CD4-positive, alpha-beta T cell (primary cell): ENCODE data around the gene HOXD1. TPM values are rescaled to one million over a fixed set of nuclear protein-coding genes. Genes with fewer than 3 reads are reported as not detected.

Source experiments
- ATAC-seq: fragments of 200-7000 bp; cut with Tn5 transposase; one replicate; pipeline ENCODE4 v1.10.0; 2022; ENCODE audit warnings: mild to moderate bottlenecking; ENCODE audit not compliant: poor library complexity
- CTCF ChIA-PET: fragments of 350-600 bp; sonication (Branson Sonifier 250); formaldehyde crosslinking; loops from one replicate; lab custom pipeline; 2021; ENCODE audit warnings: antibody characterized with exemption, inconsistent platforms; lab: Charles Lee
- POLR2A ChIA-PET: fragments of 350-600 bp; sonication (Branson Sonifier 250); formaldehyde crosslinking; loops from one replicate; lab custom pipeline; 2021; ENCODE audit warnings: antibody characterized with exemption, inconsistent platforms; lab: Charles Lee
- DNase-seq, 14 experiments: peaks; one replicate each; pipeline ENCODE4 v3.0.0-alpha.2; 2013 to 2020; ENCODE audit warnings: mixed read lengths in 2 of 14
- H3K27ac ChIP-seq, 2 donors: one replicate each; pipeline versions ENCODE4 v1.5.1 to v1.7.0; 2013; ENCODE audit warnings: low read length in 2 of 2, low read depth in 1 of 2, mild to moderate bottlenecking in 1 of 2
- H3K27me3 ChIP-seq, 2 experiments: 1 replicate in 1 of 2; 2 replicates in 1 of 2; pipeline versions ENCODE4 v1.6.1 to v1.7.0; 2013; ENCODE audit warnings: low read length in 2 of 2, control low read depth in 1 of 2, mild to moderate bottlenecking in 1 of 2, moderate library complexity in 1 of 2; ENCODE audit not compliant: insufficient read depth in 2 of 2, control insufficient read depth in 1 of 2
- H3K36me3 ChIP-seq: one replicate; pipeline ENCODE4 v1.6.1; 2013; ENCODE audit warnings: low read length, control low read depth; ENCODE audit not compliant: insufficient read depth
- H3K4me1 ChIP-seq: one replicate; pipeline ENCODE4 v1.6.1; 2013; ENCODE audit warnings: low read length, control low read depth; ENCODE audit not compliant: insufficient read depth
- H3K4me3 ChIP-seq: one replicate; pipeline ENCODE4 v1.5.1; 2013; ENCODE audit warnings: mild to moderate bottlenecking, low read length, moderate library complexity
- H3K9me3 ChIP-seq, 2 experiments: 1 replicate in 1 of 2; 2 replicates in 1 of 2; pipeline versions ENCODE4 v1.6.1 to v1.7.0; 2013; ENCODE audit warnings: low read length in 2 of 2, mild to moderate bottlenecking in 2 of 2, control low read depth in 1 of 2, moderate library complexity in 1 of 2; ENCODE audit not compliant: control insufficient read depth in 1 of 2, insufficient read depth in 1 of 2
- H3K27ac Mint-ChIP-seq: one replicate; pipeline ENCODE4 v1.8.0; 2020; ENCODE audit warnings: mixed read lengths
- H3K27me3 Mint-ChIP-seq: one replicate; pipeline ENCODE4 v1.8.0; 2021; ENCODE audit warnings: mixed read lengths
- H3K36me3 Mint-ChIP-seq: one replicate; pipeline ENCODE4 v1.8.0; 2021; ENCODE audit warnings: low read depth, mixed read lengths
- H3K4me1 Mint-ChIP-seq: one replicate; pipeline ENCODE4 v1.8.0; 2021; ENCODE audit warnings: low read depth, mixed read lengths
- H3K4me3 Mint-ChIP-seq: one replicate; pipeline ENCODE4 v1.8.0; 2020; ENCODE audit warnings: mild to moderate bottlenecking, mixed read lengths
- H3K9me3 Mint-ChIP-seq: one replicate; pipeline ENCODE4 v1.8.0; 2020; ENCODE audit warnings: mixed read lengths
- CTCF ChIP-seq: fragments of 200-600 bp; IDR thresholded peaks from one replicate; pipeline ENCODE4 v1.8.0; 2022; ENCODE audit warnings: antibody characterized with exemption, mild to moderate bottlenecking
- intact Hi-C, 2 experiments: fragments of 100-400 bp; cut with DNase I in 1 of 2; cut with micrococcal nuclease in 1 of 2; formaldehyde crosslinking; loops; one replicate each; pipeline versions ENCODE4 v1.15.1 to v1.9.0; 2023 to 2025; cut with DNase I, micrococcal nuclease
- total RNA-seq, 174 experiments: library from RNA in 2 of 174; stranded (reverse) in 2 of 174; gene quantifications; one replicate each; pipeline ENCODE4 v1.2.3 and lab custom pipeline; 2021 to 2026

HOXD1 gene
- total RNA-seq, 2 experiments from 2014 or later: not detected

- no peak overlapping the region for H3K4me3 Mint-ChIP-seq
- intact Hi-C loops: no loop called here
- POLR2A ChIA-PET: no interaction called here
Observed at GRCh38 chr2:176186024-176186423, 2.4 kb upstream of the HOXD1 start.

GRCh38 chr2:176187200-176187898 is 1.1 kb upstream of the HOXD1 start:
- Mint-ChIP-seq H3K36me3 (no peaks in the 10 kb centered on the region), H3K9me3 (no peaks in the 10 kb centered on the region), H3K27me3 (peaks cover 90% of the 10 kb centered on the region), H3K4me1 (peaks cover 24% of the 10 kb centered on the region), H3K4me3 (peak overlapping the region; percentile 91), H3K27ac (no peak overlapping the region)
- no peaks in the 10 kb centered on the region for H3K36me3 ChIP-seq
- ChIA-PET POLR2A (interaction anchor here (0.8 to 1.1 kb wide), 2 partner anchors 11 to 55 kb away, joined by 3 to 6 read pairs; no protein-coding TSS in a partner anchor), CTCF (no interaction called here)
- no peak overlapping the region for H3K27ac ChIP-seq
- no peak for TF ChIP-seq CTCF
- DNase-seq (no peak), ATAC-seq (no peak)
- H3K27me3 ChIP-seq: peaks cover 52 to 90% of the 10 kb centered on the region in 2 experiments
- intact Hi-C loops: no loop called here
- peaks cover 24% of the 10 kb centered on the region for H3K4me1 ChIP-seq
- H3K4me3 ChIP-seq: peak overlapping the region; percentile 50
- peaks cover 0 to 7% of the 10 kb centered on the region in 2 experiments for H3K9me3 ChIP-seq

More at GRCh38 chr2:176186024-176186423, 2.4 kb upstream of the HOXD1 start:
- Histone ChIP-seq H3K9me3 (peaks cover 0 to 7% of the 10 kb centered on the region in 2 experiments), H3K27me3 (peaks cover 51 to 88% of the 10 kb centered on the region in 2 experiments), H3K36me3 (no peaks in the 10 kb centered on the region), H3K27ac (no peak overlapping the region), H3K4me1 (peaks cover 24% of the 10 kb centered on the region), H3K4me3 (no peak overlapping the region)
- CTCF ChIA-PET: no interaction called here
- H3K9me3 Mint-ChIP-seq: no peaks in the 10 kb centered on the region
- no peak overlapping the region for H3K27ac Mint-ChIP-seq
- ATAC-seq (no peak), DNase-seq (no peak)
- peaks cover 24% of the 10 kb centered on the region for H3K4me1 Mint-ChIP-seq
- no peaks in the 10 kb centered on the region for H3K36me3 Mint-ChIP-seq
- no peak for TF ChIP-seq CTCF
- peaks cover 86% of the 10 kb centered on the region for H3K27me3 Mint-ChIP-seq

GRCh38 chr2:176188774-176189680 is 559 bp downstream of the HOXD1 start:
- H3K27me3 Mint-ChIP-seq: peaks cover 90% of the 10 kb centered on the region
- no peak for DNase-seq
- H3K27ac ChIP-seq: no peak overlapping the region
- no peaks in the 10 kb centered on the region for H3K36me3 ChIP-seq
- H3K36me3 Mint-ChIP-seq: no peaks in the 10 kb centered on the region
- no peaks in the 10 kb centered on the region for H3K9me3 Mint-ChIP-seq
- H3K4me1 Mint-ChIP-seq: peaks cover 24% of the 10 kb centered on the region
- H3K9me3 ChIP-seq: peaks cover 0 to 7% of the 10 kb centered on the region in 2 experiments
- peaks cover 52 to 91% of the 10 kb centered on the region in 2 experiments for H3K27me3 ChIP-seq
- no peak for ATAC-seq
- ChIA-PET POLR2A (interaction anchor here (0.7 kb wide), 1 partner anchor 16 kb away, joined by 3 read pairs; no protein-coding TSS in a partner anchor), CTCF (no interaction called here)
- H3K4me1 ChIP-seq: peaks cover 24% of the 10 kb centered on the region
- no peak overlapping the region for H3K27ac Mint-ChIP-seq
- H3K4me3 ChIP-seq: peak overlapping the region; percentile 50
- H3K4me3 Mint-ChIP-seq: peak overlapping the region; percentile 71
- intact Hi-C loops: no loop called here
- TF ChIP-seq CTCF: no peak
